Stimulated activated effector memory CD8-positive, alpha-beta T cell treated with anti-CD3 and anti-CD28 coated beads, Interleukin-12 subunit alpha, Interleukin-12 subunit beta, amount 100 ng/mL, for 72 hours (primary cell): Measurements from ENCODE around the gene STAT5A.
"Not testable (repeated sequence)": the region's sequence is repeated elsewhere in the genome, so short reads cannot be mapped to it uniquely, and the experiment has no call there.

Experiments used
- ATAC-seq: fragments of 150-1000 bp; cut with Tn5 transposase; 2 replicates; pipeline ENCODE4 v1.10.0; 2021
- DNase-seq, 2 donors: peaks; one replicate each; pipeline ENCODE4 v3.0.0; 2021 to 2022; ENCODE audit warnings: low spot score in 2 of 2
- H3K27ac Mint-ChIP-seq: one replicate; pipeline ENCODE4 v1.8.0; 2022; ENCODE audit warnings: mild to moderate bottlenecking, mixed read lengths
- H3K36me3 Mint-ChIP-seq: one replicate; pipeline ENCODE4 v1.8.0; 2022; ENCODE audit warnings: mild to moderate bottlenecking, mixed read lengths
- H3K4me1 Mint-ChIP-seq: one replicate; pipeline ENCODE4 v1.8.0; 2022; ENCODE audit warnings: mixed read lengths
- H3K4me3 Mint-ChIP-seq: one replicate; pipeline ENCODE4 v1.8.0; 2022; ENCODE audit warnings: mild to moderate bottlenecking, mixed read lengths
- H3K9me3 Mint-ChIP-seq: one replicate; pipeline ENCODE4 v1.8.0; 2022; ENCODE audit warnings: mixed read lengths

STAT5A gene

DNA sequence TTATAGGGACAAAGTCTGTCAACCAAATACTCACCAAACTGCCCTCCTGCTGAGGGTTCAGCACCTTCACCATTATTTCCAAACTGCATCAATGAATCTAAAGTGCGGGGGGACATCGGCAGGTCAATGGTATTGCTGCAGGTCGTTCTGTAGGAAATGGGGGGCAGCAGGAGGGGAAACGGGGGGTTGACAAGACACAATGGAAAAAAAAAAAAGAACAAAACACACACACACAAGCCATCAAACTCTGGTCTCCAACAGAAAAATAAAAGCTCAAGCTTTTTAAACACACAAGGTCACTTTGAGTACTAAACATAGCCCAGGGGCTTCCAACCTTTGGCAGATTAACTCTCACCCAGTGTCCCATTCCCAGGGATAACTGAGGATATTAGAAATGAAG lies 28.5 kb downstream of the STAT5A start:
- peak overlapping the region; percentile 88 for H3K27ac Mint-ChIP-seq
- ATAC-seq (no peak), DNase-seq (no peak)
- H3K4me1 Mint-ChIP-seq, result peaks cover 51% of the 10 kb centered on the region
- peaks cover 100% of the 10 kb centered on the region for H3K36me3 Mint-ChIP-seq
- H3K4me3 Mint-ChIP-seq, result no peak overlapping the region
- H3K9me3 Mint-ChIP-seq, result no peaks in the 10 kb centered on the region

DNA sequence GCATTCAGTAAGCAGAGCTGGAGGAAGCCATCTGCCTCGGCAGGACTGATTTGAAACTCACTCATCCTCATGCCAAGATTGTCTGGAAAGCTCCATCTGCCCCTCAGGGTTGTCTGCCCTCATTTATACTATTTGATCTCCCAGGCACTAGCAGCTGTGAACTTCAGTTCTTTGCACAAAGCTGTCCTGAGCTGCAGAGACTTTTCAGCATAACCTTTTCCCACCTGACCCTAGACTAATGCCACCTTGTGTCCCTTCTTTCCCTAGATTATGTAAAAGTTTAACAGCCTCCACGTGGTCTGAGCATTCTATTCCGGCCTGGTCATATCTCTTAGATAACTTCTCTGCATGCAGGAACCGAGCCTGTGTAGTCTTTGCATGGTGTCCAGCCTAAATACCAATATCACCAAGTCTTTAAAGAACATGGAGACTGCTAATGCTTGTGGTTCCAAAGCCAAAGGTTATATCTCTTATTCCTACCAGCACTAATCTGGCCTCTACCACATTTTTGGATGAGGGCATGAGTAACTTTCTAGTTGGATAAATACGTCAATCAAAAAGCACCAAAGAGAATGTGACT lies 29.1 kb downstream of the STAT5A start:
- H3K4me3 Mint-ChIP-seq, result no peak overlapping the region
- peak overlapping the region; percentile 88 for H3K27ac Mint-ChIP-seq
- H3K4me1 Mint-ChIP-seq, result peaks cover 51% of the 10 kb centered on the region
- no peak for ATAC-seq
- no peak for DNase-seq
- H3K9me3 Mint-ChIP-seq, result no peaks in the 10 kb centered on the region
- peaks cover 100% of the 10 kb centered on the region for H3K36me3 Mint-ChIP-seq

DNA sequence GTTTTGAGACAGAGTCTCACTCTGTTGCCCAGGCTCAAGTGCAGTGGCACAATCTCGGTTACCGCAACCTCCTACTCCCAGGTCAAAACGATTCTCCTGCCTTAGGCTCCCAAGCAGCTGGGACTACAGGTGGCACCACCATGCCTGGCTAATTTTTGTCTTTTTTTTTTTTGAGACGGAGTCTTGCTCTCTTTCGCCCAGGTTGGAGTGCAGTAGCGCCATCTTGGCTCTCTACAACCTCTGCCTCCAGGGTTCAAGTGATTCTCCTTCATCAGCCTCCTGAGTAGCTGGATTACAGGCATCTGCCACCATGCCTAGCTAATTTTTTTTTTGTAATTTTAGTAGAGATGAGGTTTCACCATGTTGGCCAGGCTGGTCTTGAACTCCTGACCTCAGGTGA lies 29.7 kb downstream of the STAT5A start:
- not testable (repeated sequence) for ATAC-seq, H3K4me3 Mint-ChIP-seq, H3K27ac Mint-ChIP-seq, H3K9me3 Mint-ChIP-seq, DNase-seq
- Mint-ChIP-seq H3K36me3 (peaks cover 100% of the 10 kb centered on the region), H3K4me1 (peaks cover 51% of the 10 kb centered on the region)

DNA sequence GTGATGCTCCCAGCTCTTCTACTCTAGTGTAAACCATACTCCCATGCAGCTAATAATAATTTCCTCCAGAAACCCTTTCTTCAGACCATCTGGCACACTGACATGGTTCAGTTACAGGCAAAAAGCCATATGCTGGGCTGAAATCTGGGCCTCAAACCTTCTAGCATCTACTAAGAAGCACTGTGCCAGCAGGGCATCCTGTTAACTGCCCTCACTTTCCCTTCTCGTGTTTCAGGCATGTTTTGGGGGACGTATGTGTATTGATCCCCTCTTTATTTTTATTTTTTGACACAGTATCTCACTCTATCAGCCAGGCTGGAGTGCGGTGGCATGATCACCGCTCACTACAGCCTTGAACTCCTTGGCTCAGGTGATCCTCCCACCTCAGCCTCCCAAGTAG lies 33.3 kb downstream of the STAT5A start:
- no peaks in the 10 kb centered on the region for H3K9me3 Mint-ChIP-seq
- DNase-seq (no peak), ATAC-seq (no peak)
- peaks cover 100% of the 10 kb centered on the region for H3K36me3 Mint-ChIP-seq
- peaks cover 45% of the 10 kb centered on the region for H3K4me1 Mint-ChIP-seq
- no peak overlapping the region for H3K4me3 Mint-ChIP-seq
- H3K27ac Mint-ChIP-seq, result peak overlapping the region; percentile 87

DNA sequence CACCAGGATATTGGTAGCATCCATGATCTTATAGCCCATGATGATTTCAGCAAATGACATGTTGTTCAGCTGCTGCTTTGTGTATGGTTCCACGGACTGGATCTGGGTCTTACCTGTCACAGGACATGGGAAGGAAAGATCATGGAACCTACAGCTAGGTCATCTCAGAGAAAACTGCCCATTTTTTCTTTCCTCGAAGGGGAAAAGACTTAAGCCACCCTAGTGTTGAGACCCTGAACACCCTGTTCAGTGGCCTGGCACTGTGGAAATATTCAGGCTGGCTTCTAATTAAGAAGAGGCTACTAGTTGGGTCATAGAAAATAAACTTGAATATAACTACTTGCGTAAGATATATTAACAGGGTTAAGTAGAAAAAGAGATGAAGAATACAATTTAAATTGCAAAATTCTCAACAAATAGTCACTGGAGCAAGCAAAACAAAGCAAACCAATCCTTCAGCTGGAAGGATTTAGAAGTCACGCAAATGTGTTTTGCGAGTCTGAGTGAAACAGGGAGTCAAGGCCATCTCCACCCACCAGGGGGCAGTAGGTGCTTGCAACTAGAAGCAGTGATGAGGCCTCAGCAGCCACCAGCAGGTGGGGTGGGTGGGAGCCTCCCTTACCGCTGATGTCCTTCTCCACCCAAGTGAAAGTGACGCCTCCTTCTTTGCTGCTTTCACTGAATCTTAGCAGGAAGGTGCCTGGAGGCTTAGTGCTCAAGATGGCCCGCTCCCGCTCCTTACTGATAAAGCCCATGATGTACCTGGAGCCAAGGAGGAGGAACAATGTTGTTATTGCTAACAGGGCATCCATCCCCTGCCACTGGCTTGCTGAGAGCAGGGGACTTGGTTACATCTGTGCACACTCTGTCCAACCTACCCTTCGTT lies 34.3 kb downstream of the STAT5A start:
- no peaks in the 10 kb centered on the region for H3K9me3 Mint-ChIP-seq
- H3K27ac Mint-ChIP-seq, result peak overlapping the region; percentile 87
- peaks cover 45% of the 10 kb centered on the region for H3K4me1 Mint-ChIP-seq
- H3K36me3 Mint-ChIP-seq, result peaks cover 100% of the 10 kb centered on the region
- ATAC-seq, result peak; percentile 94
- no peak overlapping the region for H3K4me3 Mint-ChIP-seq
- DNase-seq, result peak; percentile 90 to 97

DNA sequence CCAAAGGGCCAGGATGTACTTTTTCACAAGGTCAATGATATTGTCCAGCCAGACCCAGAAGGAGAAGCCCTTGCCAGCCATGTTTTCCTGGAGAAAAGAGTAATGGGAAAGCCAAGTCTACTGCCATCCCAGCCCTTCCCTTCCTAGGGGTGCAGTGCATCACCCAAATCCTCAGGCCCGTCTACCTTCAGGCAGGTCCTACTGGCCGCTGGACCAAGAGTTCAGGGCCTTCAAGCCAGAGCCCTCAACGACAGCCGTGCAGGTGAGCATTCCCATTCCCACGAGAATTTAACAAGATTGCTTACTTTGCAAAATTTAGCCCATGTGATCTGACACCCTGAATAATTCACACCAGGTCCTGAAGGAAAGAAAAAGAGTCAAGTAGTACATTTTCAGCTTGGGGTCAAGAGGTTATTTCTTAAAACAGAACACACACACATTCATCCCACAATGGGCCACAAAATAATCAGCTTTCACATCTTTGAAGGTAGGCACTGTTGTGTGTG lies 35.0 kb downstream of the STAT5A start:
- no peak for ATAC-seq
- Mint-ChIP-seq H3K27ac (peak overlapping the region; percentile 2), H3K9me3 (no peaks in the 10 kb centered on the region), H3K4me3 (no peak overlapping the region), H3K36me3 (peaks cover 100% of the 10 kb centered on the region), H3K4me1 (peaks cover 45% of the 10 kb centered on the region)
- DNase-seq, result no peak

DNA sequence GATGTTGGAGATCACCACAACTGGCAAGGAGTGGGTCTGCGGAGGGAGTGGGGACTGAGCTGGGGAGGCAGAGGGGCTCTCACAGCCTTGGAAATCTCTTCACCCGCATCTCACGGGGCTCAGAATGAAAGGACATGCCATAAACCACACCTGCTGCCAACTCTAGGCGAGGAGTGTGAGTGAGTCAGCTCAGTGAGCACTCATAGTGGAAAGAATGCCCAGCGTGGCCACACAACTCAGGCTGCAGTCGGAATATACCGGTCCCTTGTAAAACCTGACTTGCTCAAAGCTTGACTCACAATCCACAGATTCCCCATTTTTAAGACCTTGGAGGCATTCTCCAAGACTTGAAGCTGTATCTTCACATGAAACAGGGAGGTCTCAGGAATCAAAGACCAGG lies 36.7 kb downstream of the STAT5A start:
- no peak for DNase-seq
- peaks cover 100% of the 10 kb centered on the region for H3K36me3 Mint-ChIP-seq
- no peak for ATAC-seq

DNA sequence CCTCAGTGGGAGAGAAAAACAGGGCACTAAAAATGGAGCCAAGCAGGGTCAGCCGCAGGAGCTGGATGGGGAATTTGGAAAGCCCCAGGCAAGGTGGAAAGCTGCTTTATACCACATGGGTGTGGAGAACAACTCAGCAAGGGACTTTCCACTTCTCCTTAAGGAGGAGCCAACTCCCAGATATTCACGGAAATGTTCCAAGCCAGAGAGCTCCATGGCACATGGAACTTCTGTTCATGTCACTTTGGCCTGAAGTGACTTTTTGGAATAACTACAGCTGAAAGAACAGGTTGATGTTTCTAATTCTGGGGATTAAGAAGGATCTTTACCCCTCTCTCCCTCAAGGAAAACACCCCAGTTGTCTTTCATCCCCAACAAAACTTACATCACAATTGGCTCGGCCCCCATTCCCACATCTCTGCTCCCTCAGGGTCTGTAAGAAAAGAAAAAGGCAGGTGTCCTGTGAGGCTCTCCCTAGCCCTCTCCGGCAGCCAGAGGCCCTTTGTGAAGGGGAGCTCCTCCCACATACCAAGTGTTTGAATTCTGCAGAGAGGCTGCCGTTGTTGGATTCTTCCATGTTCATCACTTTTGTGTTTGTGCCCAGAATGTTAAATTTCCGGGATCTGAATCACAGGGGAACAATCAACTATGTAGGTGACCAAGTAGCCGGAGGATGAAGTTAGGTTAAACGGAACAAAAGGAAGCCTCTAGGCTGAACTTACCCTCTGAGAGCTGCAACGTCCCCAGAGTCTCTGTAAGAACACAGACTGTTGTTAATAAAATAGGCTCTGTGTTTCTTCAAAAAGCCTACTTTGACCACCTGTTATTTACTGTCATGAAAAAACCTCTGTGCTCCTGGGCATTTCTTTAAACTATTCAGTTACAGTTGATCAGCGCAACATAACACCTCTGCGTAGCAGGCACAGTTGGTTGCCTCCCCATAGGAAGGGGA lies 41.0 kb downstream of the STAT5A start:
- peaks cover 14% of the 10 kb centered on the region for H3K4me1 Mint-ChIP-seq
- H3K27ac Mint-ChIP-seq, result peak overlapping the region; percentile 48
- ATAC-seq, result no peak
- no peaks in the 10 kb centered on the region for H3K9me3 Mint-ChIP-seq
- DNase-seq, result no peak
- no peak overlapping the region for H3K4me3 Mint-ChIP-seq
- peaks cover 100% of the 10 kb centered on the region for H3K36me3 Mint-ChIP-seq

More for the DNA sequence above, 36.7 kb downstream of the STAT5A start:
- Mint-ChIP-seq H3K9me3 (no peaks in the 10 kb centered on the region), H3K27ac (no peak overlapping the region), H3K4me3 (no peak overlapping the region), H3K4me1 (peaks cover 39% of the 10 kb centered on the region)

DNA sequence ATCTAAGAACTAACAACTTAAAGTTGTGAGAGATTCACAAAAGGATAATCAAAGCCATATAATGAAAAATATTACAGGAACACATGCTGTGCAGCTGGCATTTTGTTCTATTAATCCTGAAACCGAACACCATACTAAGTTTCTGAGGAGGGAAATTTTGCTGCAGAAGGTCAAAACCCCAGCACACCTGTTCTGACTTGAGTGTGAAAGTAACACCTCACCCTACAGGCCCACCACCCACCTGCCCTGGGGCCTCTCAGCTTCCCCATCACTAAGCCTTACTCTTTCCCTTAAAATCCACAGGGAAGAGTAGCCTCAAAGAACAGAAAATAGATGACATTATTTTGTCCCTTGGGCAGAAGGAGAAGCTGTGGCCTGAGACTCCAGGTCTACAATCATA lies 44.8 kb downstream of the STAT5A start:
- peak overlapping the region; percentile 48 for H3K27ac Mint-ChIP-seq
- DNase-seq (no peak), ATAC-seq (no peak)
- peaks cover 98% of the 10 kb centered on the region for H3K36me3 Mint-ChIP-seq
- H3K9me3 Mint-ChIP-seq, result no peaks in the 10 kb centered on the region
- H3K4me1 Mint-ChIP-seq, result peaks cover 26% of the 10 kb centered on the region
- H3K4me3 Mint-ChIP-seq, result peak overlapping the region; percentile 8

DNA sequence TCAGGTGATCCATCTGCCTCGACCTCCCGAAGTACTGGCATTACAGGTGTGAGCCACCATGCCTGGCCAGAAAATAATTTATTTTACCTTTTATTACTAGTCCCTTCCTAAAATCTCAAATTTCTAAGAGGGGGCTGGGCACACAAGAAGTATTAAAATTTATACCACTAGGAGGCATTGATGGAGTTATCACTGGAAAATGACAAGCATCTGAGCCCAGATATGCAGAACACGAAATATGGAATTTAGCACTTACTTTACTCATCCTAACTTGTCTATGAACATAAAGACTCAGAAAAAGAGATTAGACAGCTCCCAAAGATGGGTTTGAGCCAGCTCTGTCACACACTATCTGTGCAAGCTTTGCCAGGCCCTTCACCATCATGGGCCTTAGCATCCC lies 46.4 kb downstream of the STAT5A start:
- H3K27ac Mint-ChIP-seq, result peak overlapping the region; percentile 65
- peaks cover 41% of the 10 kb centered on the region for H3K4me1 Mint-ChIP-seq
- DNase-seq (no peak), ATAC-seq (no peak)
- H3K36me3 Mint-ChIP-seq, result peaks cover 96% of the 10 kb centered on the region
- no peaks in the 10 kb centered on the region for H3K9me3 Mint-ChIP-seq
- no peak overlapping the region for H3K4me3 Mint-ChIP-seq

DNA sequence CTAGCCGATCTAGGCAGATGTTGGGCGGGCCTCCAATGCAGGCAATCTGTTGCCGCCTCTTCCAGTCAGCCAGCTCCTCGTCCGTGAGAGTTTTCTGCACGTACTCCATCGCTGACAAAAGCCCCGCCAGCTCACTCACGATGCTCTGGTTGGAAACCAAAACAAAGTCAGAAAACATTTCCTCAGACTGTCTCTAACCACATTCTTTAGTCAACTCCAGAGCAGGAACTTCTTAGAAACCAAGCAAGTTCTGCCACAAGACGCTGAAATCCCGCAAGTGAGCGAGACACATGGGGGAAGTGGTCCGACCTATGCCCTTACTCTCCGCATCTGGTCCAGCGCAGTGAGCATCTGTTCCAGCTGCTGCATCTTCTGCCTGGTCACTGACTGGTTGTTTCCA lies 49.1 kb downstream of the STAT5A start:
- Mint-ChIP-seq H3K27ac (peak overlapping the region; percentile 82), H3K9me3 (no peaks in the 10 kb centered on the region), H3K4me3 (peak overlapping the region; percentile 39), H3K36me3 (peaks cover 96% of the 10 kb centered on the region), H3K4me1 (peaks cover 60% of the 10 kb centered on the region)
- DNase-seq, result peak; percentile 52 to 82
- peak; percentile 89 for ATAC-seq

DNA sequence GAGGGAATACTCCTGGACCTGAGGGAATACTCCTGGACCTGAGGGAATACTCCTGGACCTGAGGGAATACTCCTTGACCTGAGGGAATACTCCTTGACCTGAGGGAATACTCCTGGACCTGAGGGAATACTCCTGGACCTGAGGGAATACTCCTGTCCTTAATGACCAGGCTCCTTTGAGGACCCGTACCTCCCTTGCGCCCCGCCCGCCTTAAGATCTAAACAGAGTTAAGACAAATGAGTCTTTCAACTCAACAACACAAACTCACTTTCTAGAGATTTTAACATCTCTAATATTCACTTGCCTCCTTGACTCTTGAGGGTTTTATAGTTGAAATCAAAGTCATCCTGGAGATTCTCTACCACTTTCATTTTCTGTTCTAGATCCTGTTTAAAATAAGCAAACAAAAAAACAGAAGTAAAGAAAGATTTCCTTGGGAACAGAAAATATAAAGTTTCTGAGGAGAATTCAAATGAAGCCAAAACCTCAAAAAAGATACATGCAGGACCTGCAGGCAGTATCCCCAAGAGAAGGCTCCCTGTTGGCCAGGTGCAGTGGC lies 50.2 kb downstream of the STAT5A start:
- no peak for ATAC-seq
- peaks cover 60% of the 10 kb centered on the region for H3K4me1 Mint-ChIP-seq
- peak overlapping the region; percentile 86 for H3K27ac Mint-ChIP-seq
- H3K36me3 Mint-ChIP-seq, result peaks cover 96% of the 10 kb centered on the region
- peak overlapping the region; percentile 68 for H3K4me3 Mint-ChIP-seq
- DNase-seq, result no peak
- no peaks in the 10 kb centered on the region for H3K9me3 Mint-ChIP-seq

DNA sequence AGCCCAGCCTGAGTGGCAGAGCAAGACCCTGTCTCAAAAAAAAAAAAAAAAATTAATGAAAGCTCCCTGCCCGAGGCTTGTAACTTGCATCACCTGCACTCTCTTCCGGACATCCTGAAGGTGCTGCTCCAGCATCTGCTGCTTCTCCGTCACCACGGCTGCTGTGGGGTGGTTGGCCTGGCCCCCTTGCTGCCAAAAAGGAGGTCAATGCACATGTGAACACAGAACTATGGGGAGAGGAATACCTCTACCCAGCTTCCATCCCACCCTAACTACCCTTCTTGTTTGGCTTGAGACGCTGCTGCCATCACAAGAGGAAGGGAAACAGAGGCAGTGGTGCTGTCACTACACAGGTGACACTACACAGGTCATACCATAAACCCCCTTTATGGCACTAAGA lies 50.9 kb downstream of the STAT5A start:
- no peak for ATAC-seq
- H3K4me3 Mint-ChIP-seq, result peak overlapping the region; percentile 68

DNA sequence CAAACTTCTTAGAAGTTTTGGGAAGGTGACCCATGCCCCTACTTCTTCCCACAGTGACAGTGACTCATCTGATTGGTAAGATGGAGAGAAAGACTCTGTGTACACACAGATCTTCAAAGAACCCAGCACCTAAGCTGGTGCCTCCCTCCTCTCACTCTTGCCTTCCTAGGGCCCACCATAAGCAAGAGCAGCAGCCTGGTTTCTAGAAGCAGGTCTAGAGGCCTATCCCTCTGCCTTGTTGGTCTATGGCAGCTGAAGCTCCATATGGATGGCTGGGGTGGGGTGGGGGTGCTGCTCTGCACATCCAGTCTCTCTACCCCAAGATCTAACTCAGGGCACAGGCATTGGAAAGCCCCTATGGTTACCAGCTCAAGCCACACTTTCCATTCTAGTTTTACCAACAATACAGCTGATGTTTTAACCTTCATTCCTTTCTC lies 52.4 kb downstream of the STAT5A start:
- H3K4me1 Mint-ChIP-seq, result peaks cover 56% of the 10 kb centered on the region
- H3K36me3 Mint-ChIP-seq, result peaks cover 96% of the 10 kb centered on the region
- H3K4me3 Mint-ChIP-seq, result peak overlapping the region; percentile 68
- no peaks in the 10 kb centered on the region for H3K9me3 Mint-ChIP-seq
- DNase-seq, result peak; percentile 33 to 78
- H3K27ac Mint-ChIP-seq, result peak overlapping the region; percentile 93
- peak; percentile 64 for ATAC-seq

More for the DNA sequence above, 50.9 kb downstream of the STAT5A start:
- H3K27ac Mint-ChIP-seq, result peak overlapping the region; percentile 60
- H3K4me1 Mint-ChIP-seq, result peaks cover 60% of the 10 kb centered on the region
- H3K9me3 Mint-ChIP-seq, result no peaks in the 10 kb centered on the region
- no peak for DNase-seq
- peaks cover 96% of the 10 kb centered on the region for H3K36me3 Mint-ChIP-seq
